Esophagus mucosa (tissue), 1 donor: ENCODE measurements around the gene GLIS2. TPM values are rescaled to one million over a fixed set of nuclear protein-coding genes. Genes with fewer than 3 reads are reported as not detected.
"Not testable (repeated sequence)": the region's sequence is repeated elsewhere in the genome, so short reads cannot be mapped to it uniquely, and the experiment has no call there.

Experiments
- ATAC-seq: fragments of 200-7000 bp; cut with Tn5 transposase; one replicate; pipeline ENCODE4 v1.9.1; 2020
- total RNA-seq: library from RNA; stranded (reverse); gene quantifications from one replicate; pipeline ENCODE4 v1.2.4, GENCODE V29; 2023
- donor health status: DM: yes; HTN: yes; CAD: no.

The GLIS2 gene
- total RNA-seq, 1 donor from 2014 or later: 0.80 TPM

GRCh38 chr16:4321286-4322120, 5.6 kb downstream of the GLIS2 start:
- no peak for ATAC-seq

GRCh38 chr16:4322121-4323052, 6.5 kb downstream of the GLIS2 start:
- no peak for ATAC-seq

DNA sequence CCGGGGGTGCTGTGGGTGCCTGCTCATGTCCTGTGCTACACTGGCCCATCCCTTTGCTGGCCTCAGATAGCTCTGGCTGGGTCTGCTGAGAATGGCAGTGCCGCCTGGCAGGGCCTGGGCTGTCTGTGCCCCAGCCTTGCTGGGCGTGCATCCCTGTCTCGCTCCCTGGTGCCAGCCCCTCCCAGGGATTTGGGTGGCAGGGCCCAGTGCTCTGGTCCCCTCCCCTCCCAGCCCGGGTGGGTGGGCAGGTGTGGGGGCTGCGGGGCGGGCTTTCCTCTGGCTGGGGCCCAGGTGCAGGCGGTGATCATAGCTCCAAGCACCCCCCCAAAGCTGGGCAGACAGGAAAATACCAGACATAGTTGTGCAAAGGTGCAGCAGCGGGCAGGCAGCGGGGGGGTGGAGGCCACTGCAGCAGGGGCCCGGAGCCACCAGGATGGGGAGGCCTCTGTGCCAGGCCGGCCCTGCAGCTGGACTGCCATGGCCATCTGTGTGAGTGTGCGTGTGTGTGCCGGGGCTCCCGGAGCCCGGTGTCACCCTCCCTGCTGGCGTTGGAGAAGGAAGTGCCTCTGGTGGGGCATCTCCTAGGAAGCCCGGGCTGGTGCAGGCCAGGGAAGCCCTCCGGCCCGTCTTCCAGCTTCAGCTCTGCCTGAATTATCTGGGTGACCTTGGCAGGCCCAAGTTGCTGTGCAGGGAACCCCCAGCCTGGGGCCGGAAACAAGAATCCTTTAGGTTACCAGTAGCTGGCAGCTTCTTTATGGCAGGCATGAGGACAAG, 7.4 kb downstream of the GLIS2 start:
- no peak for ATAC-seq

GRCh38 chr16:4323845-4324488, 8.1 kb downstream of the GLIS2 start:
- ATAC-seq: no peak

- no peak for ATAC-seq
Observed at GRCh38 chr16:4324492-4325252, 8.8 kb downstream of the GLIS2 start.

DNA sequence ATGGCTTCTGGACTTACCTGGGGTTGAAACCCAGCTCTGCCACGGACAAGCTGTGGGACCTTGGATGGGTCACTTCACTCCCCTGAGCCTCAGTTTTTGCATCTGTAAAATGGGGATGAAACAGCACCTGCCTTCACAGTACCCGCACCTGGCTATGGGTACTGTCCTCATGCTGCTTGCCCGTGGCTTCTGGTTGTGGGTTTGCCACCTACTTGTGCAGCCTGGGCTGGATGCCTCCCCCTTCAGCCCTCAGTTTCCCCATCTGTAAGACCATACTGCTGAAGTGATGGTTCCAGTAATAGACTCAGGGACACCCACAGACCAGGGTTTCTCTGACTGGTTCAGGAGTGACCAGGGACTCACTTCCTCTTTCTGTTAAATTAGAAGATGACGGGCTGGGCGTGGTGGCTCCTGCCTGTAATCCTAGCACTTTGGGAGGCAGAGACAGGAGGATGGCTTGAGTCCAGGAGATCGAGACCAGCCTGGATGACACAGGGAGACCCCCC, 9.4 kb downstream of the GLIS2 start:
- no peak for ATAC-seq

DNA sequence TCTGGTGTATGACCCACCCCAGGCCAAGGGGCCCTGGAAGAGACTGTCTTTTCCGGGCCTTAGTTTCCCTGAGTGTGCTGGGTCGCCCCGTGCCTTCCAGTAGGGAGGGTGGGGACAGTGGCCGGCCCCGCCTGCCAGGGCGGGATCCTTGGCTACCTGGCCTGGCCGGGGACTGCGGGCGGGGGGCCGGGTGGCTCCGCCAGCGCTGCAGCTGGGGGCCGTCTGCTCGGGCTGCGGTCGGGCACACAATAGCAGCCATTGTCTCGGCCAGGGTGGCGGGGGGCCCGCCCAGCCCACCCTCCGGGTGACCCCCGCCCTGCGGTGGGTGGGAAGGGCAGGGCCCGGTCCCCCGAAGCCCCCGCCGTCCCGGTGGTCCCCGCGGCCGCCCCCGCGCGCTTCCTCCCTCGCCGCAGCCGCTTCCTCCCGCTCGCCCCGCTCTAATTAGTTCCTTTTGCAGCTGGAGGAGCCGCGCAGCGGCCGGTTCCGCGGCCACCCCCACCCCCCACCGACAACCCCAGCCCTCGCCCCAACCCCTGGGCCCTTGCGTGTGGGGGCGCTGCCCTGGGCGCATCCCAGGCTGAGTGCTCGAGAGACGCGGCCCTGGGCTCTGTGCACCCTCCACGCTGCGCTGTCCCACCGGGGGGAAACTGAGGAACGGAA, 11.6 kb downstream of the GLIS2 start:
- peak; percentile 4 for ATAC-seq

GRCh38 chr16:4328046-4328781, 12.3 kb downstream of the GLIS2 start:
- ATAC-seq: peak; percentile 61

GRCh38 chr16:4328782-4329775, 13.2 kb downstream of the GLIS2 start:
- ATAC-seq: no peak

DNA sequence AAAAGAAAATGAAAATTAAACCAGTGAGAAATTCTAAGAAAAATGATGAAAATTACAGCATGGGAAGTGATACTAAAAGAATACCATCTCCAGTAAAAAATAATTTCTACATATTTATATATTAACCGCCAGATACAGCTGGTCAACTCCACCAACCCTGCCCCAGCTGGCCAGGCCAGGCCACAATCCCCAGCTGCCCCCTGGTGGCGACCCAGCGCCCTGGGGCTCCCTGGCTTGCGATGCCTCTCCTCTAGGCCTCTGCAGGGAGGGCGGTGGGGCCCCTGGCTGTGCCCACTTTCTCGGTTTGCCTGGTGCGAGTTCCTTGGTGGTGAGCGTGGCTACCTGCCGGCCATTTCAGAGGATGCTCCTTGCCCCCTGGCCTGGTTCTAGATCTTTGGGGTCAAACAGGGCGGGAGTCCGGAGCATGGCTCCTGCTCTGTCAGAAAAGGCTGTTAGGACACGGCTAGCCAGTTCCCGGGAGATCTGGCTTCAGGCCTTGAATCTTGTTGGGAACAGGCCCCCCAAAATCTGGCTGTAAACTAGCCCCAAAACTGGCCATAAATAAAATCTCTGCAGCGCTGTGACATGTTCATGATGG, 14.5 kb downstream of the GLIS2 start:
- ATAC-seq: peak; percentile 62

GRCh38 chr16:4332083-4332482, 16.2 kb downstream of the GLIS2 start:
- ATAC-seq: no peak

DNA sequence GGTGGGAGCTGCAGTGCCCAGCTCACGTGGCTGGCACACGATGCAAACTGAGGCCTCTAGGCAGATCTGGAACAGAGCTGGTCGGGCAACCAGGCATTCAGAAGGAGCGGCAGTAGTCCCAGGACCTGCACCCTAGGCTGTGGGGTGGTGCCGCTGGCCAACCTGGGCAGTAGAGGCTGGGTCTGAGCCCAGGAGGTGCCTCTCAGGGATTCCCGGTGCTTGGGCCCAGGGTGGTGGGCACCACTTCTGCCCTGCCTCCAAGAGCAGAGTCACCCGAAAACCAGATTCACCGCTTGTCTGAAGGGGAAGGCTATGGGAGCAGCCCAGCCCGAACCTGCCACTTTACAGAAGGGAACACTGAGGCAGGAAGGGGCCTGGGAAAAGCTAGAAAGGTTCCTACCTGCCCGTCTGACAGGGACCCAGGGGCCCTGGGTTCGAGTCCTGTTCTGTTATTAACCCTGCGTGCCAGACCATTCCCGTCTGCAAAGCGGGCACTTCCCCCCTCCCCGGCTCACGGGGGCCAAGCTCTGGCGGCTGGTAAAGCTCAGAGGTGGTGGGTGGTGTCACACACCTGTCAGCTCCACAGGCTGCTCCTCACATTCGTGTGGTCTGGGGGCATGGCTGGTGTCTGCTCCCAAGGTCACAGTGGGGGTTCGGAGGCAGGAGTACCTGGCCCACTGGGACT, 16.9 kb downstream of the GLIS2 start:
- ATAC-seq: no peak

DNA sequence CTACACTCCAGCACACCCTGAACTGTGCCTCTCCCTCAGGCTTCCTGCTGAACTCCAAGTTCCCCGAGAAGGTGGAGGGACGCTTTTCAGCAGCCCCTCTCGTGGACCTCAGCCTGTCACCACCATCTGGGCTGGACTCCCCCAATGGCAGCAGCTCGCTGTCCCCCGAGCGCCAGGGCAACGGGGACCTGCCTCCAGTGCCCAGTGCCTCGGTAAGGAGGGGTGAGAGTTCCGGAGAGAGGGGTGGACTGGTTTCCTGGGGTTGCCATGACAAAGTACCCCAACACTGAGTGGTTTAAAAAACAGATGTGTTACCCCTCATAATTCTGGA, 17.4 kb downstream of the GLIS2 start:
- ATAC-seq: no peak

DNA sequence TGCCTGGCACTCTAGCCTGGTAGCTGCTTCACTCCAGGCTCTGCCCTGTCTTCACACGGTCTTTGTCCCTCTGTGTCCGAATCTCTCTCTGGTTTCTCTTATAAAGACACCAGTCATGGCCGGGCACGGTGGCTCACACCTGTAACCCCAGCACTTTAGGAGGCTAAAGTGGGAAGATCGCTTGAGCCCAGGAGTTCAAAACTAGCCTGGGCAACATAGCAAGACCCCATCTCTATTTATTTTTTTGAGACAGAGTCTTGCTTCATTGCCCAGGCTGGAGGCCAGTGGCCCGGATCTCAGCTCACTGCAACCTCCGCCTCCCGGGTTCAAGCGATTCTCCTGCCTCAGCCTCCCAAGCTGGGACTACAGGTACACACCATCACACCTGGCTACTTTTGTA, 17.8 kb downstream of the GLIS2 start:
- ATAC-seq: not testable (repeated sequence)

- no peak for ATAC-seq
Observed at GRCh38 chr16:4334724-4335495, 19.0 kb downstream of the GLIS2 start.

DNA sequence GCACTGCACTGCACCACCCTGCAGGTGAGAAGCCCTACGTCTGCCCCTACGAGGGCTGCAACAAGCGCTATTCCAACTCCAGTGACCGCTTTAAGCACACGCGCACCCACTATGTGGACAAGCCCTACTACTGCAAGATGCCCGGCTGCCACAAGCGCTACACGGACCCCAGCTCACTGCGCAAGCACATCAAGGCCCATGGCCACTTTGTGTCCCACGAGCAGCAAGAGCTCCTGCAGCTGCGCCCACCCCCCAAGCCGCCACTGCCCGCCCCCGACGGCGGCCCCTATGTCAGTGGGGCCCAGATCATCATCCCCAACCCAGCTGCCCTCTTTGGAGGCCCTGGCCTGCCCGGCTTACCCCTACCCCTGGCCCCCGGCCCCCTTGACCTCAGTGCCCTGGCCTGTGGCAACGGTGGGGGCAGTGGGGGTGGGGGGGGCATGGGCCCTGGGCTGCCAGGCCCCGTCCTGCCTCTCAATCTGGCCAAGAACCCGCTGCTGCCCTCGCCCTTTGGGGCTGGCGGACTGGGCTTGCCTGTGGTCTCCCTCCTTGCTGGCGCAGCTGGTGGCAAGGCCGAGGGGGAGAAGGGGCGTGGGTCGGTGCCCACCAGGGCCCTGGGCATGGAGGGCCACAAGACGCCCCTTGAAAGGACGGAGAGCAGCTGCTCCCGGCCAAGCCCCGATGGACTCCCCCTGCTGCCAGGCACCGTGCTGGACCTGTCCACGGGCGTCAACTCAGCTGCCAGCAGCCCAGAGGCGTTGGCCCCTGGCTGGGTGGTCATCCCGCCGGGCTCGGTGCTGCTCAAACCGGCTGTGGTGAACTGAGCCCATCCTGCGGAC, 21.1 kb downstream of the GLIS2 start:
- ATAC-seq: no peak
